ENCODE results near the gene PKHD1.

- TF ChIP-seq CTCF (conservative IDR thresholded peaks at IDR 0.05; ENCODE audit: low read depth, low read length) (no peak), EZH2 (IDR thresholded peaks at IDR 0.05; ENCODE audit: borderline replicate concordance, low read depth, low read length, poor library complexity, severe bottlenecking) (no peak)
Measured at GRCh38 chr6:52074155-52074554, 13.3 kb downstream of the PKHD1 start.
